ENCODE data around the gene STBD1. TPM values are rescaled to one million over a fixed set of nuclear protein-coding genes. Genes with fewer than 3 reads are reported as not detected.
"Not testable (repeated sequence)": the region's sequence is repeated elsewhere in the genome, so short reads cannot be mapped to it uniquely, and the experiment has no call there.

STBD1 gene
- polyA plus RNA-seq, 3 donors: 0.97 to 1.6 (median 1.3) TPM

- no peak for DNase-seq (ENCODE audit: low read depth in 3 of 3, low spot score in 2 of 3)
These were observed 8.9 kb downstream of the STBD1 start for GRCh38 chr4:76315267-76315918.

DNA sequence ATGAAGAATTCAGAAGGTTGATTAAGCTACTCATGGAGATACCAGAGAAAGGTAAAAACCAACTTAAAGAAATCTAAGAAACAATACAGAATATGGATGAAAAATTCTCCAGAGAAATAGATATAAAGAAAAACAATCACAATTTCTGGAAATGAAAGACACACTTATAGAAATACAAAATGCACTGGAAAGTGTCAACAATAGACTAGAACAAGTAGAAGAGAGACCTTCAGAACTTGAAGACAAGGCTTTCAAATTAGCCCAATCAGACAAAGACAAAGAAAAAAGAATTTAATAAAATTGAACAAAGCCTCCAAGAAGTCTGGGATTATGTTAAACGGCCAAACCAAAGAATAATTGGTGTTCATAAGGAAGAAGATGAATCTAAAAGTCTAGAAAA lies 9.6 kb downstream of the STBD1 start:
- DNase-seq (ENCODE audit: low read depth in 3 of 3, low spot score in 2 of 3): no peak

DNA sequence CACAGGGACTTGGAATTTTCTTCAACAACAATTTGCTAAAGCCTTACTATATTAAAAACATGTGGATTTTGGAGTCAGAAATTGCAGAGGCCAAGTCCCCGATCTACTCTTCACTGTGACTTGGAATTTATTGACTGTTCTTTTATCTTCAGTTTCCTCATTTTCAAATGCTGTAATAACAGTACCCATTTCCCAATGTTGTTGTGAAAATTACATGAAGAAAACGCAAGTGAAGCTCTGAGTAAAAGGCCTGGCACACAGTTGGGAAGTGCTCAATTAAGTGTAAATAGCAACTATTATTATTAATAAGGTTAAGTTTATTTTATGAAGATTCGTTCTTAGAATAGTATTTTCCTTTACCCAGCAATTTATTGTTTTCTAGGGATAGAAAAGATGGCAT lies 15.7 kb downstream of the STBD1 start:
- DNase-seq (ENCODE audit: low read depth in 3 of 3, low spot score in 2 of 3): no peak

GRCh38 chr4:76325072-76325471 lies 18.5 kb downstream of the STBD1 start:
- no peak for DNase-seq (ENCODE audit: low read depth in 3 of 3, low spot score in 2 of 3)

GRCh38 chr4:76326515-76326914 lies 20.0 kb downstream of the STBD1 start:
- DNase-seq (ENCODE audit: low read depth in 3 of 3, low spot score in 2 of 3): no peak

DNA sequence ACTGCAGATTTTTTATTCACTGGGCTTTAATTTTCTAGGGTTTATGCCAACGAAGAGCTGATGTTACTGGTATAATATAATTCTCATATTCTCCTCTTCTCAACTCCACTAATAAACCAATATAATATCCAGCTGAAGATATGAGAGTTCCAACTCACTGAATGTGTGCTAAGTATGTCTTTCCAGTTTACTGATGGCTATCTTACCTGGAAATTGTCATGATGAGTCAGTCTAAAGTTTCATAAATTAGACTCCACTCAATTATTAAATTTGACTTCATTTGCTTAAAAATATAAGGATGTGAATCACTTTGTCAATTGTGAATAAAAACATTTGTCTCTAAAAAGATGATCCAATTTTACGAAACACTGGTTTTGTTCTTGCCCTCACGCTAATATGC lies 28.4 kb downstream of the STBD1 start:
- no peak for DNase-seq (ENCODE audit: low read depth in 3 of 3, low spot score in 2 of 3)

DNA sequence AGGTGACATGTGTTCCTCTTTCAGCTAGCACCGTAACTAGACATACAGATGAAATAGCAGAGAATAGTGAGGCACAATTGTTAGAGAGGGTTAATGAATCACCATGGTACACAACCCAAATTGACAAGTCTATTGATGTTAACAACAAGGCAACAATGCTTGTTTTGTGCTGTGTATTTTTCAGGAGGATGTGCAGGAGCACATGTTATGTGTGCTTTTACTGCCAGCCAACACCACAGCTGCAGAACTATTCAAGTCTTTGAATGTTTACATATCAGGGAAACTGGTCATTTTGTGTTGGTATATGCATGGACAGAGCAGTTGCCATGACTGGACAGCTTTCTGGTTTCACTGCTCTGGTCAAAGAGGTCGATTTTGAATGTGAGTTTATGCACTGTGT lies 32.8 kb downstream of the STBD1 start:
- no peak for DNase-seq (ENCODE audit: low read depth in 3 of 3, low spot score in 2 of 3)

- no peak for DNase-seq (ENCODE audit: low read depth in 3 of 3, low spot score in 2 of 3)
These were observed 34.5 kb downstream of the STBD1 start for GRCh38 chr4:76341063-76341462.

DNA sequence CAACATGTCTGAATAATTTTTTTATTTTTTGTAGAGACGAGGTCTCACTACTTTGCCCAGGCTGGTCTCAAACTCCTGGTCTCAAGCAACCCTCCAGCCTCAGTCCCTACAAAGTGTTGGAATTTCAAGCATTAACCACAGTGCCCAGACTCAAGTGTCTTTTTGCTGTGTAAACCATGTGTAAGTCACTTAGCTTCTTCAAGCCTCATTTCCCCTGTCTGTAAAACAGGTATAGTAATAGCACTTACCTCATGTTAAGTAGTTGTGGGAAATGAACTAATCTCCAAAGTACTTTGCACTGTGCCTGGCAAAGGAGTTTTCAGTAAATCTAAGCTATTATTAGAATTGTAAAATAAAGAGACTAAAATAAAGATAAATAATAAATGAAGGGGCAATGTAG lies 35.7 kb downstream of the STBD1 start:
- no peak for DNase-seq (ENCODE audit: low read depth in 3 of 3, low spot score in 2 of 3)

- no peak for DNase-seq (ENCODE audit: low read depth in 3 of 3, low spot score in 2 of 3)
These were observed 36.3 kb downstream of the STBD1 start for GRCh38 chr4:76342803-76343202.

GRCh38 chr4:76354517-76355473 lies 48.3 kb downstream of the STBD1 start:
- no peak for DNase-seq (ENCODE audit: low read depth in 3 of 3, low spot score in 2 of 3)

GRCh38 chr4:76357981-76358380 lies 51.4 kb downstream of the STBD1 start:
- DNase-seq (ENCODE audit: low read depth in 3 of 3, low spot score in 2 of 3): no peak

DNA sequence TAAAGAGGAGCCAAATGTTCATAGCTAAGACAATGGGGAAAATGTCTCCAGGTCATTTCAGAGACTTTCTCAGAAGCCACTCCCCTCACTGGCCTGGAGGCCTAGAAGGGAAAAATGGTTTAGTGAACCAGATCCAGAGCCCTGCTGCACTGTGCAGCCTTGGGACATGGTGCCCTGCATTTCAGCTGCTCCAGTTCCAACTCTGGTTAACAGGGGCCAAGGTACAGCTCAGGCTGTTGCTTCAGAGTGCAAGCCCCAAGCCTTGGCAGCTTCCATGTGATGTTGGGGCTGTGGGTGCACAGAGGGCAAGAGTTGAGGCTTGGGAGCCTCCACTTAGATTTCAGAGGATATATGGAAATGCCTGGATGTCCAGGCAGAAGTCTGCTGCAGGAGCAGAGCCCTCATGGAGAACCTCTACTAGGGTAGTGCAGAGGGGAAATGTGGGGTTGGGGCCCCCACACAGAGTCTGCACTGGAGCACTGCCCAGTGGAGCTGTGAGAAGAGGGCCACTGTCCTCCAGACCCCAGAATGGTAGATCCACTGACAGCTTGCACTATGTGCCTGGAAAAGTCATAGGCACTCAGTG lies 53.4 kb downstream of the STBD1 start:
- DNase-seq (ENCODE audit: low read depth in 3 of 3, low spot score in 2 of 3): not testable (repeated sequence)

Other genes with a start within 250 kb of the STBD1 start
- gene ART3, start 232.0 kb upstream of the STBD1 start, polyA plus RNA-seq (ENCODE audit: insufficient read length in 3 of 3): under 1 TPM; 0.28 to 0.60 (median 0.40) TPM
- gene NUP54, start 158.3 kb upstream of the STBD1 start, polyA plus RNA-seq (ENCODE audit: insufficient read length in 3 of 3): 10 to 100 TPM; 76.1 to 84.8 (median 81.8) TPM
- gene SCARB2, start 92.9 kb upstream of the STBD1 start, polyA plus RNA-seq (ENCODE audit: insufficient read length in 3 of 3): 100 to 1,000 TPM; 168 to 203 (median 193) TPM
- 10 to 100 TPM in 1 of 3 donors, 1 to 10 TPM in 2; 6.7 to 10.4 (median 7.2) TPM for gene FAM47E, start 55.0 kb upstream of the STBD1 start, polyA plus RNA-seq (ENCODE audit: insufficient read length in 3 of 3)
- under 1 TPM; 0.27 to 0.75 (median 0.60) TPM for gene CCDC158, start 114.4 kb downstream of the STBD1 start, polyA plus RNA-seq (ENCODE audit: insufficient read length in 3 of 3)
- 10 to 100 TPM; 31.1 to 35.4 (median 34.9) TPM for gene SHROOM3, start 128.5 kb downstream of the STBD1 start, polyA plus RNA-seq (ENCODE audit: insufficient read length in 3 of 3)

Data from right renal cortex interstitium (tissue), 3 donors.